Measurements from ENCODE around the gene SLC17A3. TPM values are rescaled to one million over a fixed set of nuclear protein-coding genes. Genes with fewer than 3 reads are reported as not detected.

Gene SLC17A3
- total RNA-seq, 1 donor from 2014 or later = not detected

DNA sequence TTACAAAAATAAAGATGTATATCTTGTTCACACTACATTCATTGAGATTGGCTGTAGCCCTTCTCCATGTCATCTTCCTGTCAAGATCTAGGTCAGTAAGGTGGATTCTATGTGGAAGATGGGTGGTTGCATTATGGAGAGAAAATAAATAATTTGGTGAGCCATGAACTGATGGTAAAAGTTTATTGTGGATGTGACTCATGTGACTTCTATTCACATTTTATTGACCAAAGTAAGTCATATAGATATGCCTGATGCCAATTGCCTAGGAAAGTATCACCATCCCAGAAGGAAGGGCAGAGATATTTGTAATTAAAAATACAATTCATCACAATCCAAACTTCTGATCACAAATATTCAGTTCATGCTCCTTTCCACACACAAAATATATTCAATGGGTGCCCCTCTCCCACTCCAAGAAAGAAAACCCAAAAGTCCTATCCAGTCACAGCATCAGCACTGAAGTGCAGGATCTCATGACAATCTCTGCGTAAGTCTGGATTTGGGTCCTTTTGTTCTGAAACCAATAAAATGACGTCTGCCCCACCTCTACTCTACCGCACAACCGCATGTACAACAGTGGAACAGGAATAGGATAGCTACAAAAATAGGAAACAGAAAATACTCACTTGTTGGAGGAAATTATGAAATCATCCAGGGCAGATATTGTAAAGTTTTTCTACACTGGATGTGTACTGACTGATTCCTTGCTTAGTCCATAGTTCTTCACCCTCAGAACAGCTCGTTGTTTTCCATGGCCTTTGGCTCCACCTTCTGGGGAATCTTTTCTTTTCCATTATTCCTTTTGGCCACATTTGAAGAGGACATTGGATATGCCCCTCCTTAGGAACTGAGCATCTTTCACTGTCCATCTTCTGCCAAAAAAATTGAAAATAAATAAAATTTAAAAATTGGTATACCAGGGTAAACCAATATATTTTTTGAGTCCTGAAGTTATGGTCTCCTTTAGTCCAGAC is 16.1 kb upstream of the SLC17A3 start:
- peak; percentile 69 for DNase-seq

GRCh38 chr6:25888626-25889025 is 14.6 kb upstream of the SLC17A3 start:
- no peak for DNase-seq

- DNase-seq = no peak
These were observed 12.0 kb upstream of the SLC17A3 start for GRCh38 chr6:25886066-25886465.

DNA sequence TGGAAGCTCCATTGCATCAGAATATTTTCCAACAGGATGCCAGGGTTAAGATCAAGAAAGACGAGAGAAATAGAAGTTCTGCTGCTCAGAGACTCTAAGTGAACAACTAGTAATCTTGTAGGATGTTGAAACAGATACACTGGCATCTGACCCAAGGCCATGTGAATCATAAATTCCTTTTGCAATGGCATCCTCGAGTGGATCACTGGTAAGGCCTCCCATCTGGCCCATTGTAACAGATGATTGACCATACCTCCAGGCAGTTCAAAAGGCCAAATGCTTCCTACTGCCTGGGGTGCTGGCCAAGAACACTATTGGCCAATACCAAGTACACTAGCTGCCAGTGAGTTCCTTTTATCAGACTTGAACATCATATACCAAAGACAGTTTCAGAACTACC is 9.9 kb upstream of the SLC17A3 start:
- no peak for DNase-seq

- no peak for DNase-seq
These were observed 9.5 kb upstream of the SLC17A3 start for GRCh38 chr6:25883536-25883935.

DNA sequence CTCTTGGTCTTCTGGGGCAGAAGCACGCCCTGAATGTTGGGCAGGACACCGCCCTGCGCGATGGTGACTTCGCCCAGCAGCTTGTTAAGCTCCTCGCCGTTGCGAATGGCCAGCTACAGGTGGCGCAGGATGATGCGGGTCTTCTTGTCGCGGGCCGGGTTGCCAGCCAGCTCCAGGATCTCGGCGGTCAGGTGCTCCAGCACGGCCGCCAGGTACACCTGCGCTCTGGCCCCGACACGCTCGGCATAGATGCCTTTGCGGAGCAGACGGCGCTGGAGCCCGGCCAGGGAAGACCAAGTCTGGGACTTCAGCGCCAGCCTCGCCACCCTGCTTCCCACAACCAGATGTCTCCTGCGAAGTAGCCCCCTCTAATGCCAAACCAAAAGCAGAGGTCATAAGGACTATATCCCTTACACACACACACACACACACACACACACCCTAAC is 8.0 kb upstream of the SLC17A3 start:
- DNase-seq = no peak

- DNase-seq = no peak
These were observed 6.6 kb upstream of the SLC17A3 start for GRCh38 chr6:25880601-25881000.

- no peak for DNase-seq
These were observed 4.8 kb upstream of the SLC17A3 start for GRCh38 chr6:25878721-25879322.

- no peak for DNase-seq
These were observed 2.0 kb upstream of the SLC17A3 start for GRCh38 chr6:25875926-25876602.

DNA sequence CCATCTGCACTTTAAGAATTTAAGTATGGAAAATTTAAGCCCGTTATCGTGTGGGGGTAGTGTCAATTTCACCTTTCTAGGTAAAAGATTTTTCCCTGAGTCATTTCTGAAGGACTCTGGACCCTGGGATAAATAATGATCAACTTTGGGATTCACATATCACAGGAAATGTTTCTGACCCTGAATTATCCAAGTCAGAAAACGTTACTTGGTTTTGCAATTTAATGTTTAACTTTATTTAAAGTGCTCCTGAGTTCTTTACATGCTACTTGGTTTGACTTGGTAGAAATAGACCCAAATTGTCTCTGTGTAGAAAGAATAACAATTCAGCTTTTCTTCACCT is 1.5 kb upstream of the SLC17A3 start:
- no peak for DNase-seq

- no peak for DNase-seq
These were observed 949 bp upstream of the SLC17A3 start for GRCh38 chr6:25874822-25875562.

GRCh38 chr6:25872814-25873213 is 1.2 kb downstream of the SLC17A3 start:
- DNase-seq = no peak

- no peak for DNase-seq
These were observed 4.2 kb downstream of the SLC17A3 start for GRCh38 chr6:25869840-25870239.

DNA sequence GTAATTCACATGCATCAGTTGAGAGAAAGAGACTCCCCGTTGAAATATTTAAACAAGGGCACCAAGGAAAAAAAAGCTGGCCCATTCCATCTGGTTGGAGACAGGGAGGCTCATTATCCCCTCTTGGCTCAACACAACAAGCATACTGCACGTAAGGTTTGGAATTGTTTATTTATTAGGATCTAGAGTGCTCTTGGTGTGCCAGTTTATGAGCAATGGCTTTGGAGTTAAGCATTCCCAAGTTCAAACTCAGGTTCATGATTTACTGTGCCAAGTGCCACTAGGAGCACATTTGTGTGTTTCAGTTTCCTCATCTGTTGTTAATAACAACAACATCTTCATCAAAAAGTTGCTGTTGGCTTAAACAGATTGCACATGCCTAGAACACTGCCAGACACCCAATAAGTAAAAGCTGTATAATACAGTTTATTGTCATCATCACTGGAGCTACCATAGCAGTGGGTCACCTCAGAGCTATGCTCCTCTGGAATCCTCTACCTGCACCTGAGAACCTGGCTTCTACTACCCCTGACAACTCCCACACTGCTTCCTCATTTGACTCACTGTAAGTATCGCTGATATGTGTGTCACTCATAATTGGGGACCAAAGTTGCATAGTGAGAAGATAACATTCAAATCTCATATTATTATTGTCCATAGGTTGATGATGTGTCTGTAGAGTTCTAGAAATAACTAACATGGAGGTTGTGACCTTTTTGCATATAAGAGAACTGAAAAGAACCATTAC is 5.4 kb downstream of the SLC17A3 start:
- DNase-seq = no peak

DNA sequence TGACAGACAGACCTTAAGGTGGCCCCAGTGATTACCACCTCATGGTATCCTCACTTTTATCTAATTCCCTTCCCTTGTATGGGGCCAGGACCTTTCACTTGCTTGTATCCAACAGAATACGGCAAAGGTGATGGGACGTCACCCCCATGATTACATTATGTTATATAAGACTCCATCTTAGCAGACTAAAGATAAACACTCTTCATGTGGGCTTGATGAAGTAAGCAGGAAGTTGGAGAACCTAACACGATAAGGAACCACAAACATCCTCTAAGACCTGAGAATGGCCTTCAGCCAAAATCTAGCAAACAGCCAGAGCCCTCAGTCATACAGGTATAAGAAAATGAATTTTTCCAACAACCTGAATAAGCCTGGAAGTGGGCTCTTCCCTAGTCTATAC is 8.0 kb downstream of the SLC17A3 start:
- no peak for DNase-seq

DNA sequence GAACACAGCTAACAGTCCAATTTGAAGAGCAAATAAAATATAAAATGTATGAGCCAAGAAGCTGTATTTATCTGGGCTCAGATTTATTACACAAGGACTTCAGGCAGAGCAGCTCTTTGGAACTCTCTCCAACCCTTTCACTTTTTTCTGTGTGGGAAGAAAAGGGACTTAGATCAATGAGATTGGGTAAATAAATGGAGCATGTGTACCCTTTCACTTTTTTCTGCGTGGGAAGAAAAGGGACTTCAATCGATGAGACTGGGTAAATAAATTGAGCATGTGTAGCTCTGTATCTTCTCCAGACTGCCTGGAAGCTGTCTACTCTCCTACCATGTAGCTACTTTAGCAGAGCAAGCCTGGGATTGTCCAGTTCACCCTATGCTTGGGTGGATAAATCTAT is 10.7 kb downstream of the SLC17A3 start:
- no peak for DNase-seq

DNA sequence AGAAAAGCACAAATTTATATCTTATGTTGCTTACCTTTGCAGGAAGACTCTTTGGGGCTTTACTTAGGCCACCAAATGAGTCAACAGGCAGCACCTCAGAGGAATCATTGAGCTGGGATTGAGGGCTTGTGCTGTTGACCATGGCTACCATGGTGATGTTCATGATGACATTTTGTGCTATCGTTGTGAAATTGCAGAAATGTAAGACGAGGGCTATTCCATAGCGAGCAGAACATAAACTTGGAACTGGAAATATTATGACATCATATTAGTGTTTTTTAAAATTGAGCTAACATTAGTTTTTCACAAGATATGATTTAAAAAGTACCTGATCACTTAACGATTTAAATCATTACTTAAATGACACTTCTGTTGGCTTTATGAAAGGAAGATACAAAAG is 11.8 kb downstream of the SLC17A3 start:
- no peak for DNase-seq

DNA sequence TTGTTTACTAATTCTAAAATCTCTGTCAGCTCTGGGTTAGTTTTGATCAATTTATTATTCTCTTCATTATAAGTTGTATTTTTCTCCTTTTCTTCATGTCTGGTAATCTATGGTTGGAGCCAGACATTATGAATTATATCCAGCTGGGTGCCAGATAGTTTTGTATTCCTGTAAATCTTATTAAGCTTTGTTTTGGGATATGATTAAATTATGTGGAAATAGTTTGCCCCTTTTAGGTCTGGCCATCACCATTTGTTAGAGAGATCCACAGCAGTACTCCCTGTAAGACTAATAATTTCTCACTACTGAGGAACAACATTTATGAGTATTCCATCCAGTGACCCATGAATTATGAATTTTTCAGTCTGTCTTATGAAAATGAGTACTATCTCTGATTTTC is 21.3 kb downstream of the SLC17A3 start:
- DNase-seq = no peak

DNA sequence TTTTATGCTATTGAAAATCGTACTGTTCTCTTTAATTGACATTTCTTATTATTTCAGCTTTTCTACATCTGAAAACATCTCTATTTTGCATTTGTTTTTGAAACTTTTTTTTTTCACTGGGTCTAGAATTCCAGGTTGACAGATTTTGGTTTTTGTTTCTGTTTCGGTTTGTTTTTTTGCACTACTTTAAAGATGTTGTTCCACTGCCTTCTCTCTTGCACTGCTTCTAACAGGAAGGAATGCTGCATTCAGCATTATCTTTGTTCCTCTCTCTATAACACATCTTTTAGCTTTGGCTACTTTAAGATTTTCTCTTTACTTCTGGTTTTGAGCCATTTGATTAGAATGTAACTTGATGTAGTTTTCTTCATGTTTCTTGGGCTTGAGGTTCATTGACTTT is 22.1 kb downstream of the SLC17A3 start:
- DNase-seq = no peak

GRCh38 chr6:25844518-25844917 is 29.5 kb downstream of the SLC17A3 start:
- no peak for DNase-seq

GRCh38 chr6:25842526-25842925 is 31.5 kb downstream of the SLC17A3 start:
- DNase-seq = no peak
